SK-N-SH (cell line): Measurements from ENCODE around the gene LSS. TPM values are rescaled to one million over a fixed set of nuclear protein-coding genes. Genes with fewer than 3 reads are reported as not detected.

Source experiments
- CTCF ChIA-PET: fragments of 300-600, 350-600 bp; formaldehyde crosslinking; extraction: SDS; loops from one replicate; lab custom pipeline; 2021; lab: Yijun Ruan, JAX
- POLR2A ChIA-PET: fragments of 350-600 bp; sonication (Branson Sonifier 250); formaldehyde crosslinking; extraction: SDS; loops from one replicate; lab custom pipeline; 2020; ENCODE audit warnings: antibody characterized with exemption, inconsistent platforms; lab: Yijun Ruan, JAX
- DNase-seq: peaks from one replicate; pipeline ENCODE4 v3.0.0; 2012
- H2AFZ ChIP-seq: fragments of 200-600 bp; sonication (generic); 2 replicates; pipeline ENCODE4 v1.8.1; 2016; ENCODE audit warnings: antibody characterized with exemption, mild to moderate bottlenecking, low read depth
- H3F3A ChIP-seq: fragments of 200-600 bp; sonication (generic); replicated peaks from 2 replicates; pipeline ENCODE3; 2016; ENCODE audit warnings: antibody characterized with exemption, mild to moderate bottlenecking; ENCODE audit not compliant: insufficient read depth
- H3K27ac ChIP-seq, 2 experiments: fragments of 200-500 bp in 1 of 2; fragments of 200-600 bp in 1 of 2; sonication (Bioruptor generic) in 1 of 2; sonication (generic), shearing (Covaris generic) in 1 of 2; 2 replicates each; pipeline versions ENCODE4 v1.5.1 to v1.6.1; 2014 to 2016; ENCODE audit warnings: low read depth in 2 of 2, inconsistent platforms in 1 of 2, low read length in 1 of 2, mild to moderate bottlenecking in 1 of 2, mixed read lengths in 1 of 2
- H3K27me3 ChIP-seq: fragments of 200-600 bp; sonication (generic), shearing (Covaris generic); 2 replicates; pipeline ENCODE4 v1.6.1; 2016; ENCODE audit warnings: mixed run types; ENCODE audit not compliant: insufficient read depth
- H3K36me3 ChIP-seq, 2 experiments: fragments of 200-500 bp in 1 of 2; fragments of 200-600 bp in 1 of 2; sonication (Bioruptor generic) in 1 of 2; sonication (generic) in 1 of 2; replicated peaks in 1 of 2; 2 replicates each; pipeline versions ENCODE3 to v1.5.1; 2014 to 2016; ENCODE audit warnings: low read length in 1 of 2, mild to moderate bottlenecking in 1 of 2; ENCODE audit not compliant: insufficient read depth in 2 of 2, control insufficient read depth in 1 of 2
- H3K4me1 ChIP-seq, 2 experiments: fragments of 200-500 bp in 1 of 2; fragments of 200-600 bp in 1 of 2; sonication (Bioruptor generic) in 1 of 2; sonication (generic), shearing (Covaris generic) in 1 of 2; 2 replicates each; pipeline versions ENCODE4 v1.5.1 to v1.6.1; 2014 to 2016; ENCODE audit warnings: low read depth in 1 of 2, low read length in 1 of 2, mixed run types in 1 of 2; ENCODE audit not compliant: insufficient read depth in 2 of 2, control insufficient read depth in 1 of 2
- H3K4me2 ChIP-seq: fragments of 200-600 bp; sonication (generic), shearing (Covaris generic); 2 replicates; pipeline ENCODE4 v1.6.1; 2017; ENCODE audit warnings: mixed run types
- H3K4me3 ChIP-seq, 2 experiments: fragments of 200-500 bp in 1 of 2; fragments of 200-600 bp in 1 of 2; sonication (Bioruptor generic) in 1 of 2; sonication (generic), shearing (Covaris generic) in 1 of 2; 2 replicates each; pipeline versions ENCODE4 v1.5.1 to v1.8.1; 2014 to 2016; ENCODE audit warnings: low read depth in 2 of 2, inconsistent platforms in 1 of 2, low read length in 1 of 2, mild to moderate bottlenecking in 1 of 2, mixed read lengths in 1 of 2, moderate library complexity in 1 of 2
- H3K79me2 ChIP-seq: fragments of 200-600 bp; sonication (generic); 2 replicates; pipeline ENCODE4 v1.8.1; 2017; ENCODE audit warnings: mild to moderate bottlenecking; ENCODE audit not compliant: insufficient read depth
- H3K9ac ChIP-seq: fragments of 200-600 bp; sonication (generic); 2 replicates; pipeline ENCODE4 v1.6.1; 2017; ENCODE audit warnings: mixed run types
- H3K9me2 ChIP-seq: fragments of 200-600 bp; sonication (generic); 2 replicates; pipeline ENCODE4 v1.6.1; 2017; ENCODE audit warnings: mixed run types
- H3K9me3 ChIP-seq: fragments of 200-600 bp; sonication (generic); 2 replicates; pipeline ENCODE4 v1.6.1; 2017; ENCODE audit warnings: mixed run types, mild to moderate bottlenecking, moderate library complexity
- H4K20me1 ChIP-seq: fragments of 200-600 bp; sonication (generic); 2 replicates; pipeline ENCODE4 v1.6.1; 2017; ENCODE audit warnings: mild to moderate bottlenecking, mixed run types; ENCODE audit not compliant: insufficient read depth
- FOXM1 ChIP-seq: IDR thresholded peaks from 2 replicates; pipeline ENCODE4 v1.4.0; 2012; ENCODE audit warnings: low read depth, mild to moderate bottlenecking
- GABPA ChIP-seq: IDR thresholded peaks from 2 replicates; pipeline ENCODE4 v1.4.0; 2012; ENCODE audit warnings: low read depth, mild to moderate bottlenecking
- JUND ChIP-seq: IDR thresholded peaks from 2 replicates; pipeline ENCODE4 v1.4.0; 2012
- MXI1 ChIP-seq: IDR thresholded peaks from 2 replicates; pipeline ENCODE4 v1.6.1; 2012; ENCODE audit warnings: mild to moderate bottlenecking, low read depth, low read length, improper control_type of control experiment
- RAD21 ChIP-seq: IDR thresholded peaks from 2 replicates; pipeline ENCODE4 v1.6.1; 2012; ENCODE audit warnings: mild to moderate bottlenecking, low read length
- RCOR1 ChIP-seq: fragments of 150-350 bp; IDR thresholded peaks from 2 replicates; pipeline ENCODE4 v1.6.1; 2017; ENCODE audit warnings: antibody characterized with exemption, low read length
- RFX5 ChIP-seq: IDR thresholded peaks from 2 replicates; pipeline ENCODE4 v1.6.1; 2012; ENCODE audit warnings: mild to moderate bottlenecking, improper control_type of control experiment, low read length
- RXRA ChIP-seq: IDR thresholded peaks from 2 replicates; pipeline ENCODE4 v1.4.0; 2012; ENCODE audit warnings: low read depth, mild to moderate bottlenecking, borderline replicate concordance
- SIN3A ChIP-seq: IDR thresholded peaks from 2 replicates; pipeline ENCODE4 v1.6.1; 2012; ENCODE audit warnings: low read depth, mild to moderate bottlenecking, low read length, moderate library complexity, borderline replicate concordance
- TCF12 ChIP-seq: IDR thresholded peaks from 2 replicates; pipeline ENCODE4 v1.4.0; 2012
- TEAD4 ChIP-seq: IDR thresholded peaks from 2 replicates; pipeline ENCODE4 v1.4.0; 2012; ENCODE audit warnings: mild to moderate bottlenecking, borderline replicate concordance; ENCODE audit not compliant: insufficient read depth
- WGBS: methylation state at CpG from one replicate; pipeline ENCODE4 v1.1.6; 2017; ENCODE audit warnings: low lambda C conversion rate; 5-methylcytosine and 5-hydroxymethylcytosine counted together
- polyA plus RNA-seq, 3 experiments: library from polyadenylated mRNA; depleted of rRNA; stranded (reverse); fragments of >200 nt; gene quantifications; 2 replicates each; pipeline ENCODE4 v1.2.3, GENCODE V29; 2012
- TF ChIP-seq, protein P1 (sequence below): IDR thresholded peaks from 2 replicates; pipeline ENCODE4 v1.6.1; 2012; ENCODE audit warnings: mild to moderate bottlenecking, low read depth, low read length, moderate library complexity
- TF ChIP-seq, protein P2 (sequence below): IDR thresholded peaks from 2 replicates; pipeline ENCODE4 v1.4.0; 2012; ENCODE audit warnings: low read depth, borderline replicate concordance
- TF ChIP-seq, protein P3 (sequence below): IDR thresholded peaks from 2 replicates; pipeline ENCODE4 v1.4.0; 2012; ENCODE audit warnings: low read depth, borderline replicate concordance

The LSS gene
- polyA plus RNA-seq, 1 of the 3 experiments (the other 2 are of a cell fraction), result 38.7 TPM

DNA sequence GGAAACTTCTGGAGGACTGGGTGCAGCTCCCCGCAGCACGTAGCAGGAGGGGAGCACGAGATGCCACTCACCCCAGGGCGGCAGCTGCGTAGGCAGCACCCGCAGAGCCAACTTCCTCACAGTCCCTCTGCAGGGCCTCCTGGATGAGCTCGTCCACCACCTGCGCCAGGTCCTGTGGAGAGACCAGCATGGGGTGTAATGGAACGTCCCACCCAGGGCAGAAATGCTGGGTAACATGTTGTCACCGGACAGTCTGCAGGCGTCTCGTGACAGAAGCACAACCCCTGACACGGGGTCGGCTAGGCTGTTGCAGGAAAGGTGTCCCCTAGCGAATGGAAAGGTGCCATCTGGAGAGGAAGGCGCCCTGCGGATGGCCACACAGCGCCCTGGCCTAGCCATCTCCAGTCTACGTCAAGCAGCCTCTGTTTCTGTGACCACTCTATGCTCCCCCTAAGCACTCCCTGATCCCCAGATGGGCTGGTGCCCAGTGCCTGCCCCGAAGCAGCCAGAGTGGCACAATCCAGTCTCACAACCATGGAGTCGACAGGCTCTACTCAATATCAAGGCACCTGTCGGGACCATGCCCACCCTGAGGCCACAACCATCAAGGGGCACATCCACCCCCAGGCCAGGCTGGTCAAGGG lies 35.6 kb upstream of the LSS start:
- H3K4me1 ChIP-seq, result no peaks in the 10 kb centered on the region
- no peaks in the 10 kb centered on the region for H3F3A ChIP-seq
- no peak overlapping the region for H3K9ac ChIP-seq
- no peak overlapping the region for H3K27ac ChIP-seq
- no peaks in the 10 kb centered on the region; the same call in 1 of the 2 replicates for H3K79me2 ChIP-seq
- H3K4me3 ChIP-seq, result no peak overlapping the region
- no peak overlapping the region for H3K4me2 ChIP-seq
- ChIA-PET POLR2A (no interaction called here), CTCF (no interaction called here)
- no peaks in the 10 kb centered on the region for H3K27me3 ChIP-seq
- H2AFZ ChIP-seq, result no peak overlapping the region
- H4K20me1 ChIP-seq, result no peaks in the 10 kb centered on the region
- H3K9me3 ChIP-seq, result no peaks in the 10 kb centered on the region
- no peaks in the 10 kb centered on the region for H3K9me2 ChIP-seq
- DNase-seq, result no peak
- no peak for TF ChIP-seq MXI1
- no peak for TF ChIP-seq RCOR1
- no peak for TF ChIP-seq TEAD4
- TF ChIP-seq RAD21, result no peak
- no peak for TF ChIP-seq RXRA
- no peak for TF ChIP-seq SIN3A
- TF ChIP-seq RFX5, result no peak
- no peak for TF ChIP-seq FOXM1
- TF ChIP-seq JUND, result no peak
- TF ChIP-seq, protein P1, sequence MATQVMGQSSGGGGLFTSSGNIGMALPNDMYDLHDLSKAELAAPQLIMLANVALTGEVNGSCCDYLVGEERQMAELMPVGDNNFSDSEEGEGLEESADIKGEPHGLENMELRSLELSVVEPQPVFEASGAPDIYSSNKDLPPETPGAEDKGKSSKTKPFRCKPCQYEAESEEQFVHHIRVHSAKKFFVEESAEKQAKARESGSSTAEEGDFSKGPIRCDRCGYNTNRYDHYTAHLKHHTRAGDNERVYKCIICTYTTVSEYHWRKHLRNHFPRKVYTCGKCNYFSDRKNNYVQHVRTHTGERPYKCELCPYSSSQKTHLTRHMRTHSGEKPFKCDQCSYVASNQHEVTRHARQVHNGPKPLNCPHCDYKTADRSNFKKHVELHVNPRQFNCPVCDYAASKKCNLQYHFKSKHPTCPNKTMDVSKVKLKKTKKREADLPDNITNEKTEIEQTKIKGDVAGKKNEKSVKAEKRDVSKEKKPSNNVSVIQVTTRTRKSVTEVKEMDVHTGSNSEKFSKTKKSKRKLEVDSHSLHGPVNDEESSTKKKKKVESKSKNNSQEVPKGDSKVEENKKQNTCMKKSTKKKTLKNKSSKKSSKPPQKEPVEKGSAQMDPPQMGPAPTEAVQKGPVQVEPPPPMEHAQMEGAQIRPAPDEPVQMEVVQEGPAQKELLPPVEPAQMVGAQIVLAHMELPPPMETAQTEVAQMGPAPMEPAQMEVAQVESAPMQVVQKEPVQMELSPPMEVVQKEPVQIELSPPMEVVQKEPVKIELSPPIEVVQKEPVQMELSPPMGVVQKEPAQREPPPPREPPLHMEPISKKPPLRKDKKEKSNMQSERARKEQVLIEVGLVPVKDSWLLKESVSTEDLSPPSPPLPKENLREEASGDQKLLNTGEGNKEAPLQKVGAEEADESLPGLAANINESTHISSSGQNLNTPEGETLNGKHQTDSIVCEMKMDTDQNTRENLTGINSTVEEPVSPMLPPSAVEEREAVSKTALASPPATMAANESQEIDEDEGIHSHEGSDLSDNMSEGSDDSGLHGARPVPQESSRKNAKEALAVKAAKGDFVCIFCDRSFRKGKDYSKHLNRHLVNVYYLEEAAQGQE, result no peak
- TF ChIP-seq TCF12, result no peak
- TF ChIP-seq GABPA, result no peak
- TF ChIP-seq, protein P2, sequence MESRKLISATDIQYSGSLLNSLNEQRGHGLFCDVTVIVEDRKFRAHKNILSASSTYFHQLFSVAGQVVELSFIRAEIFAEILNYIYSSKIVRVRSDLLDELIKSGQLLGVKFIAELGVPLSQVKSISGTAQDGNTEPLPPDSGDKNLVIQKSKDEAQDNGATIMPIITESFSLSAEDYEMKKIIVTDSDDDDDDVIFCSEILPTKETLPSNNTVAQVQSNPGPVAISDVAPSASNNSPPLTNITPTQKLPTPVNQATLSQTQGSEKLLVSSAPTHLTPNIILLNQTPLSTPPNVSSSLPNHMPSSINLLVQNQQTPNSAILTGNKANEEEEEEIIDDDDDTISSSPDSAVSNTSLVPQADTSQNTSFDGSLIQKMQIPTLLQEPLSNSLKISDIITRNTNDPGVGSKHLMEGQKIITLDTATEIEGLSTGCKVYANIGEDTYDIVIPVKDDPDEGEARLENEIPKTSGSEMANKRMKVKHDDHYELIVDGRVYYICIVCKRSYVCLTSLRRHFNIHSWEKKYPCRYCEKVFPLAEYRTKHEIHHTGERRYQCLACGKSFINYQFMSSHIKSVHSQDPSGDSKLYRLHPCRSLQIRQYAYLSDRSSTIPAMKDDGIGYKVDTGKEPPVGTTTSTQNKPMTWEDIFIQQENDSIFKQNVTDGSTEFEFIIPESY, result no peak
- TF ChIP-seq, protein P3, sequence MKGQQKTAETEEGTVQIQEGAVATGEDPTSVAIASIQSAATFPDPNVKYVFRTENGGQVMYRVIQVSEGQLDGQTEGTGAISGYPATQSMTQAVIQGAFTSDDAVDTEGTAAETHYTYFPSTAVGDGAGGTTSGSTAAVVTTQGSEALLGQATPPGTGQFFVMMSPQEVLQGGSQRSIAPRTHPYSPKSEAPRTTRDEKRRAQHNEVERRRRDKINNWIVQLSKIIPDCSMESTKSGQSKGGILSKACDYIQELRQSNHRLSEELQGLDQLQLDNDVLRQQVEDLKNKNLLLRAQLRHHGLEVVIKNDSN, result no peak
- H3K36me3 ChIP-seq, result peaks cover 46 to 62% of the 10 kb centered on the region in 2 experiments
- WGBS, result 100% methylated on average over 4 of the region's 22 CpGs
